IPS DF 4.7 (cell line): ENCODE results near the gene TMIGD1.

Experiments used
- DNase-seq: peaks from one replicate; pipeline ENCODE4 v3.0.0-alpha.2; 2013; ENCODE audit warnings: low spot score; ENCODE audit errors: extremely low read depth

TMIGD1 gene

DNA sequence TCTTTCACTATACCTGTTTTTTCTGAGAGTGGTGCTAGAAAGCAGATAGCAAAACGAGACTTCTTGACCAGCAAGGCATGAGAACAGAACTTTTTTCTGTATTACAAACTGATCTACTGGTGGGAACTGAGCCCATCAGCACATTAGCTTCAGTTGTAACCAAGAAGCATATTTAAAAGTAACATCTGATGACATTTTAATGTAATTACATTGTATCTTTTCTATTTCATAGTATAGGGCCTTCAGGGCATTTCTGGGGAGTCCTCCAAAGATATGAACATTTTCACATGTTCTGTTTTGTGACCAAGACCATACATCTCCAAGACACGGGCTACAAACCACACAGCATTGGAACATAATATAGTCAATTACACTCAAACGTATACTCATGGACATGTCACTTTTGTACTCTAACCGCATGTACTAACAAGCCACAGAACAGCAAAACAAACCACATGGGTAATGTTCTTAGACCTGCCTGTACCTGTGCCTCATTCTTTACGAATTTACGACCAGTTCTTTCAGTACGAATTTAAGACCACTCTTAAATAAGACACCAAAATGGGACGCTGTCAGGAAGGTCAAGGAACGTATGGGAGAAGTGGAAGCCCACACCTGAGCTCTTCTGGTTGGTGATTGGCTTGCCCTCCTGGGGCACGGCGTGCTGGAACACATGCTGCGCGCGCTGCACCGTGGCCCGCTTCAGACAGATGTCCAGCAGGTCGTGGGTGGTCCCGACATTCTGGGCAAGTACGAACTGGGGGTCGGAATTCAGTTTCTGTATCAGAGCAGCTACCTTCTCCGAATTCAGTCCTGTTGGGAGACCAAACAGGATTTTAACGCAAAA, 42.9 kb downstream of the TMIGD1 start:
- no peak for DNase-seq

- DNase-seq = no peak
Observed at GRCh38 chr17:30290077-30290476, 43.8 kb downstream of the TMIGD1 start.

DNA sequence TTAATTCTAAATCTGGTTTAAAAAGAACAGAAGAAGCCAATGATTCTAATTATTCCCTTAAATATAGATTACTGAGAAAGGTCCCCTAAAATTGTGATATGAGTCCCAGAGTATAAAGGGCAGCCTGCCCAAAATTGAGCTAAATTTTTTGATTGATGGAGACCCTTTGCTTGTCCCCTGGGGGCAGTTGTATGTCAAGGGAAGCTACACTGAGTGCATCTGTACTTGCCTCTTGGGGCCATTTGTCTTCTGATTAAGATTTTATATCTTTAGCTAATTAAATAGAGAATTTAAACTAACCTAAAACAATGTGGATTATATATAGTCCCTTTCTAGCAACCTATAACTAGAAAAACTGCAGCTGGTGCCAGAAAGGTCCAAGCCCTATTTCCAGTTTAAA, 54.7 kb downstream of the TMIGD1 start:
- no peak for DNase-seq

DNA sequence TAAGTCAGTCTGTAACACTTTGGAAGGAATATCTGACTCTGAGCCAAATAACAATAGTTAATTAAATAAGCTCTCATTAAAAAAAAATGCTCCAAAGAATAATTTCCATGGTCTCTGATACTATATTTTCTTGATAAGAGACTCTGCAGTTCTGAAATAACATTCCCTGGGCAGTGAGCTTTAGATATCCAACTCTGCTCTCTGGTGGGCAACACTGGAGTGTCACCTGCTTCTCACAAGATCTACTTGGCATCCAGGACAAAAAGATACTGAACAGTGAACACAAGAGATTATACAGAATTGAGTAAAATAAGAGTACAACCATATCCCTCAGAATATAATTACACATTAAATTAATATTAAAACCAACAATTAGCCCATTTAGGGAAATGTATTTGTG, 55.8 kb downstream of the TMIGD1 start:
- no peak for DNase-seq

DNA sequence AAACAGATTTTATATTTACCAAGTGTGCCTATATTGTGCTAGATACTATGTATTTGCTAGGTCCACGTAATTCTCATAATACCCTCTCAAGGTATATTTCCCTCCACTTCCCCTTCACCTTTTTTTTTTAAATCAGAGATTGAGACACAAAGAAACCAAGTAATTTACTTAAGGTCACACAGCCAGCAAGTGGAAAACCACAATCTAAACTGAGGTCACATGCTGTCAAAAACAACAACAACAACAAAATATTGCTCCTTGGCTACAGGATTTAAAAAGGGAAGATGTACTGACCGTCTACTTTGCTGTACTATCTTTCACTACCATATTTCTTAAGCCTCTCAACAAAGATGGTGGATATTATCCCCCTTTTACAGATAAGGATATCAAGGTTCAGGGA, 57.9 kb downstream of the TMIGD1 start:
- DNase-seq = no peak

- DNase-seq = no peak
Observed at GRCh38 chr17:30274887-30275286, 59.0 kb downstream of the TMIGD1 start.

GRCh38 chr17:30273373-30273772, 60.5 kb downstream of the TMIGD1 start:
- DNase-seq = no peak

- DNase-seq = no peak
Observed at GRCh38 chr17:30271102-30271501, 62.8 kb downstream of the TMIGD1 start.

DNA sequence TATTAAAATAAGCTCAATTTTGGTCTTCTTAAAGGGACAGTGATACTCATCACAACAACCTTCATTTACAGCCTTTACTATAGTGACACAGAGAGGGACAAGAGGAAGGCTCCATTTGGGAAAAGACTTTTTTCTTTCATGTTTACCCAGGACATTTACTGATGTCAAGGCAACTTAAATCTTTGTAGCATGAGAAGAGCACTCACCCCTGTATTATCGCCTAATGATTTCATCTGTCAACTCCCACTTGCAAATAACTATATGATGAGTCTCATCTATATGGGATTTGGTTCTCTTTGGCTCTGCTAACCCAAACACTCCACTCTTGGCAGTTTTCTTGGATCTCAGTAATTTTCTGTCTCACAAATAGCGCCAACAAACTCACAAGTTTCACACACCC, 66.2 kb downstream of the TMIGD1 start:
- DNase-seq = no peak
